ENCODE results near the gene MRPL40.
A peak's percentile ranks its signal among the peaks of the same experiment; 100 is the strongest.
"Not testable (repeated sequence)": the region's sequence is repeated elsewhere in the genome, so short reads cannot be mapped to it uniquely, and the experiment has no call there.

The MRPL40 gene

GRCh38 chr22:19442166-19442565 lies 9.8 kb downstream of the MRPL40 start:
- no peak for DNase-seq (ENCODE audit: low read depth)

- no peak for DNase-seq (ENCODE audit: low read depth)
Observed at GRCh38 chr22:19443544-19444211, 11.3 kb downstream of the MRPL40 start.

- DNase-seq (ENCODE audit: low read depth): not testable (repeated sequence)
Observed at GRCh38 chr22:19445279-19445982, 13.1 kb downstream of the MRPL40 start.

GRCh38 chr22:19446603-19447329 lies 14.4 kb downstream of the MRPL40 start:
- no peak for DNase-seq (ENCODE audit: low read depth)

GRCh38 chr22:19447330-19448075 lies 15.2 kb downstream of the MRPL40 start, which contains the start of gene C22orf39:
Gene C22orf39 (minus strand): TSS chr22:19447711. CDS start chr22:19447688, 23 bp downstream.
- peak; percentile 87 for DNase-seq (ENCODE audit: low read depth)

- no peak for DNase-seq (ENCODE audit: low read depth)
Observed at GRCh38 chr22:19448076-19448607, 15.8 kb downstream of the MRPL40 start.

- DNase-seq (ENCODE audit: low read depth): peak; percentile 38
Observed at GRCh38 chr22:19448739-19449421, 16.5 kb downstream of the MRPL40 start.

GRCh38 chr22:19449422-19449767 lies 17.1 kb downstream of the MRPL40 start:
- no peak for DNase-seq (ENCODE audit: low read depth)

- no peak for DNase-seq (ENCODE audit: low read depth)
Observed at GRCh38 chr22:19450363-19451175, 18.2 kb downstream of the MRPL40 start.

- DNase-seq (ENCODE audit: low read depth): no peak
Observed at GRCh38 chr22:19451570-19451969, 19.2 kb downstream of the MRPL40 start.

GRCh38 chr22:19453718-19454117 lies 21.4 kb downstream of the MRPL40 start:
- DNase-seq (ENCODE audit: low read depth): no peak

- DNase-seq (ENCODE audit: low read depth): no peak
Observed at GRCh38 chr22:19454156-19454555, 21.8 kb downstream of the MRPL40 start.

GRCh38 chr22:19455033-19455432 lies 22.7 kb downstream of the MRPL40 start:
- no peak for DNase-seq (ENCODE audit: low read depth)

- no peak for DNase-seq (ENCODE audit: low read depth)
Observed at GRCh38 chr22:19455585-19456370, 23.4 kb downstream of the MRPL40 start.

GRCh38 chr22:19456541-19456940 lies 24.2 kb downstream of the MRPL40 start:
- no peak for DNase-seq (ENCODE audit: low read depth)

GRCh38 chr22:19457828-19458428 lies 25.6 kb downstream of the MRPL40 start:
- DNase-seq (ENCODE audit: low read depth): no peak

- no peak for DNase-seq (ENCODE audit: low read depth)
Observed at GRCh38 chr22:19460036-19460435, 27.7 kb downstream of the MRPL40 start.

GRCh38 chr22:19461506-19461905 lies 29.2 kb downstream of the MRPL40 start:
- DNase-seq (ENCODE audit: low read depth): no peak

- DNase-seq (ENCODE audit: low read depth): no peak
Observed at GRCh38 chr22:19463008-19463407, 30.7 kb downstream of the MRPL40 start.

All from activated T-cell treated with anti-CD3 and anti-CD28 coated beads for 24 hours (primary cell).